H1 (cell line): Measurements from ENCODE around the gene TP53RK. TPM values are rescaled to one million over a fixed set of nuclear protein-coding genes. Genes with fewer than 3 reads are reported as not detected.

Experiments
- CTCF ChIA-PET: fragments of 300-600 bp; sonication (Branson Sonifier 250); formaldehyde crosslinking; loops from one replicate; lab custom pipeline; 2021; ENCODE audit not compliant: partially characterized antibody; lab: Charles Lee
- POLR2A ChIA-PET: fragments of 300-600 bp; sonication (Branson Sonifier 250); formaldehyde crosslinking; loops from one replicate; lab custom pipeline; 2021; ENCODE audit warnings: inconsistent platforms; ENCODE audit not compliant: partially characterized antibody; lab: Charles Lee
- DNase-seq, 2 experiments: peaks; one replicate each; pipeline versions ENCODE4 v3.0.0 to v3.0.0-alpha.2; 2010 to 2022; ENCODE audit warnings: low spot score in 2 of 2, low read depth in 1 of 2, mixed read lengths in 1 of 2
- FAIRE-seq: peaks from 2 replicates; lab custom pipeline; 2011; peaks lifted over from hg19 to GRCh38; lab: Jason Lieb, UNC
- H2AFZ ChIP-seq: 2 replicates; pipeline ENCODE4 v1.8.1; 2012; ENCODE audit warnings: low read length, inconsistent platforms
- H2AK5ac ChIP-seq: 2 replicates; pipeline ENCODE4 v1.6.1; 2013; ENCODE audit warnings: low read depth, low read length
- H2BK120ac ChIP-seq: replicated peaks from 2 replicates; pipeline ENCODE3; 2013; ENCODE audit warnings: low read depth, low read length, inconsistent platforms
- H2BK12ac ChIP-seq: 2 replicates; pipeline ENCODE4 v1.6.1; 2013; ENCODE audit warnings: low read depth, low read length
- H2BK15ac ChIP-seq: 2 replicates; pipeline ENCODE4 v1.6.1; 2013; ENCODE audit warnings: low read length
- H2BK20ac ChIP-seq: 2 replicates; pipeline ENCODE4 v1.6.1; 2013; ENCODE audit warnings: low read length
- H2BK5ac ChIP-seq: 2 replicates; pipeline ENCODE4 v1.6.1; 2013; ENCODE audit warnings: low read depth, low read length
- H3K14ac ChIP-seq: 2 replicates; pipeline ENCODE4 v1.6.1; 2013; ENCODE audit warnings: inconsistent platforms; ENCODE audit not compliant: insufficient read length
- H3K18ac ChIP-seq: 2 replicates; pipeline ENCODE4 v1.6.1; 2013; ENCODE audit warnings: low read length; ENCODE audit errors: extremely low read depth
- H3K23ac ChIP-seq: 2 replicates; pipeline ENCODE4 v1.6.1; 2013; ENCODE audit warnings: inconsistent platforms; ENCODE audit not compliant: insufficient read length
- H3K23me2 ChIP-seq: 2 replicates; pipeline ENCODE4 v1.6.1; 2013; ENCODE audit warnings: low read depth, low read length
- H3K27ac ChIP-seq: 2 replicates; pipeline ENCODE4 v1.6.1; 2011; ENCODE audit warnings: low read depth, low read length, inconsistent platforms
- H3K27me3 ChIP-seq, 4 experiments: replicated peaks in 1 of 4; 1 replicate in 1 of 4; 2 replicates in 3 of 4; pipeline versions ENCODE4 v1.6.1 to v1.8.1; 2011 to 2013; ENCODE audit warnings: low read length in 3 of 4, mild to moderate bottlenecking in 3 of 4, inconsistent platforms in 2 of 4, mixed read lengths in 2 of 4, moderate library complexity in 1 of 4; ENCODE audit not compliant: control insufficient read depth in 3 of 4, insufficient read depth in 3 of 4; ENCODE audit errors: extremely low read depth in 1 of 4
- H3K36me3 ChIP-seq, 4 experiments: 2 replicates each; pipeline versions ENCODE4 v1.6.1 to v1.8.1; 2011 to 2013; ENCODE audit warnings: mild to moderate bottlenecking in 4 of 4, low read length in 3 of 4, moderate library complexity in 2 of 4, control low read depth in 1 of 4, inconsistent platforms in 1 of 4; ENCODE audit not compliant: insufficient read depth in 4 of 4, control insufficient read depth in 2 of 4
- H3K4ac ChIP-seq: replicated peaks from 2 replicates; pipeline ENCODE3; 2013; ENCODE audit warnings: low read length, low read depth, mixed read lengths, inconsistent platforms; ENCODE audit not compliant: insufficient read length
- H3K4me1 ChIP-seq, 4 experiments: replicated peaks in 1 of 4; 1 replicate in 1 of 4; 2 replicates in 3 of 4; pipeline versions ENCODE4 v1.6.1 to v1.8.1; 2011 to 2013; ENCODE audit warnings: low read length in 3 of 4, inconsistent platforms in 2 of 4, mixed read lengths in 1 of 4; ENCODE audit not compliant: insufficient read depth in 4 of 4, control insufficient read depth in 3 of 4
- H3K4me2 ChIP-seq, 2 experiments: 2 replicates each; pipeline versions ENCODE4 v1.6.1 to v1.8.1; 2011 to 2013; ENCODE audit warnings: low read depth in 2 of 2, low read length in 2 of 2, control low read depth in 1 of 2, inconsistent platforms in 1 of 2, mild to moderate bottlenecking in 1 of 2; ENCODE audit not compliant: insufficient read depth in 1 of 2
- H3K4me3 ChIP-seq, 4 experiments: fragments of 200-600, 300-600 bp in 1 of 4; sonication (generic), shearing (Covaris generic), sonication (Bioruptor Twin) in 1 of 4; 2 replicates each; pipeline versions ENCODE4 v1.5.1 to v1.8.1; 2011 to 2016; ENCODE audit warnings: low read length in 4 of 4, low read depth in 3 of 4, control low read depth in 2 of 4, inconsistent platforms in 2 of 4, mild to moderate bottlenecking in 2 of 4, mixed read lengths in 1 of 4, moderate library complexity in 1 of 4; ENCODE audit not compliant: insufficient read depth in 2 of 4; ENCODE audit errors: extremely low read depth in 1 of 4
- H3K56ac ChIP-seq: replicated peaks from 2 replicates; pipeline ENCODE3; 2013; ENCODE audit warnings: low read depth, mild to moderate bottlenecking, mixed read lengths, low read length, inconsistent platforms; ENCODE audit not compliant: insufficient read length
- H3K79me1 ChIP-seq: 2 replicates; pipeline ENCODE4 v1.6.1; 2013; ENCODE audit warnings: low read depth, low read length, control low read depth
- H3K79me2 ChIP-seq, 2 experiments: 2 replicates each; pipeline versions ENCODE4 v1.6.1 to v1.8.1; 2012 to 2013; ENCODE audit warnings: low read length in 2 of 2, mild to moderate bottlenecking in 2 of 2, inconsistent platforms in 1 of 2; ENCODE audit not compliant: insufficient read depth in 2 of 2, control insufficient read depth in 1 of 2
- H3K9ac ChIP-seq, 4 experiments: replicated peaks in 1 of 4; 1 replicate in 1 of 4; 2 replicates in 3 of 4; pipeline versions ENCODE4 v1.6.1 to v1.8.1; 2011 to 2013; ENCODE audit warnings: low read depth in 3 of 4, low read length in 3 of 4, control low read depth in 2 of 4, mild to moderate bottlenecking in 2 of 4, moderate library complexity in 2 of 4, inconsistent platforms in 1 of 4; ENCODE audit errors: extremely low read depth in 1 of 4
- H3K9me3 ChIP-seq, 2 experiments: 2 replicates each; pipeline versions ENCODE4 v1.6.1 to v1.8.1; 2012 to 2013; ENCODE audit warnings: mild to moderate bottlenecking in 2 of 2, moderate library complexity in 2 of 2, control low read depth in 1 of 2, inconsistent platforms in 1 of 2, low read depth in 1 of 2, low read length in 1 of 2, mixed read lengths in 1 of 2; ENCODE audit not compliant: insufficient read depth in 2 of 2
- H4K20me1 ChIP-seq, 2 experiments: replicated peaks in 1 of 2; 2 replicates each; pipeline versions ENCODE3 to v1.8.1; 2011 to 2013; ENCODE audit warnings: inconsistent platforms in 2 of 2, low read length in 2 of 2, mild to moderate bottlenecking in 1 of 2; ENCODE audit not compliant: insufficient read depth in 2 of 2, control insufficient read depth in 1 of 2
- H4K5ac ChIP-seq: 2 replicates; pipeline ENCODE4 v1.6.1; 2013; ENCODE audit warnings: low read length, low read depth, mixed read lengths, inconsistent platforms; ENCODE audit not compliant: insufficient read length
- H4K8ac ChIP-seq: 2 replicates; pipeline ENCODE4 v1.8.0; 2013; ENCODE audit warnings: mild to moderate bottlenecking, moderate library complexity, low read length, inconsistent platforms; ENCODE audit not compliant: insufficient read depth; ENCODE audit errors: extremely low read depth
- H4K91ac ChIP-seq: replicated peaks from 2 replicates; pipeline ENCODE3; 2013; ENCODE audit warnings: low read length, mixed read lengths, inconsistent platforms; ENCODE audit not compliant: insufficient read length
- FOSL1 ChIP-seq: IDR thresholded peaks from 2 replicates; pipeline ENCODE4 v1.6.1; 2011; ENCODE audit warnings: mild to moderate bottlenecking, low read depth, low read length, moderate library complexity; ENCODE audit not compliant: insufficient read depth
- POLR2A ChIP-seq, 2 experiments: IDR thresholded peaks; 1 replicate in 1 of 2; 2 replicates in 1 of 2; pipeline ENCODE4 v1.6.1; 2011; ENCODE audit warnings: low read depth in 2 of 2, low read length in 2 of 2, mild to moderate bottlenecking in 2 of 2; ENCODE audit errors: control extremely low read depth in 1 of 2
- RNF2 ChIP-seq: fragments of 200-900, 300-1000 bp; sonication (generic); IDR thresholded peaks from 2 replicates; pipeline ENCODE4 v1.7.1; 2016; ENCODE audit warnings: borderline replicate concordance, low read depth, mild to moderate bottlenecking, antibody characterized with exemption, low read length; ENCODE audit not compliant: poor library complexity, severe bottlenecking; ENCODE audit errors: missing control alignments
- SIRT6 ChIP-seq: IDR thresholded peaks from one replicate; pipeline ENCODE4 v1.7.1; 2012; ENCODE audit warnings: low read length, inconsistent platforms
- SIX5 ChIP-seq: IDR thresholded peaks from 2 replicates; pipeline ENCODE4 v1.6.1; 2011; ENCODE audit warnings: mild to moderate bottlenecking, low read depth, low read length
- TCF12 ChIP-seq: IDR thresholded peaks from 2 replicates; pipeline ENCODE4 v1.6.1; 2011; ENCODE audit warnings: low read depth, mild to moderate bottlenecking, low read length
- WGBS, 2 experiments: shearing (Covaris generic) in 1 of 2; methylation state at CpG; one replicate each; pipeline versions ENCODE4 v1.1.6 to v1.1.7; 2013 to 2015; ENCODE audit warnings: low lambda C conversion rate in 2 of 2, mixed read lengths in 2 of 2, inconsistent platforms in 1 of 2, low coverage in 1 of 2, missing lambda C conversion rate in 1 of 2; ENCODE audit not compliant: insufficient replicate concordance in 2 of 2, insufficient coverage in 1 of 2, insufficient read length in 1 of 2; ENCODE audit errors: extremely low coverage in 1 of 2, missing lambda C conversion rate in 1 of 2; 5-methylcytosine and 5-hydroxymethylcytosine counted together
- polyA plus RNA-seq, 7 experiments: library from polyadenylated mRNA; depleted of rRNA in 3 of 7; stranded (reverse) in 5 of 7; unstranded in 2 of 7; fragments of >200 nt in 5 of 7; fragments of 200-250 nt in 2 of 7; gene quantifications; 1 replicate in 5 of 7; 2 replicates in 1 of 7; 4 replicates in 1 of 7; pipeline versions ENCODE4 v1.2.1 to v1.2.3, GENCODE V29; 2011 to 2013; ENCODE audit warnings: missing spikeins in 2 of 7, mixed read lengths in 2 of 7
- total RNA-seq: library from RNA; stranded (reverse); fragmentation: NEBNext Ultra II Directional; extraction: Animal tissue kit (Norgen Biotek cat#: 25700); gene quantifications from 2 replicates; pipeline ENCODE4 v1.2.1, GENCODE V29; 2021

The TP53RK gene
- total and polyA plus RNA-seq, 2 of the 8 experiments (the other 6 are each of a cell fraction or from before 2014, with no cell fraction given), result 8.5 to 16.3 TPM

DNA sequence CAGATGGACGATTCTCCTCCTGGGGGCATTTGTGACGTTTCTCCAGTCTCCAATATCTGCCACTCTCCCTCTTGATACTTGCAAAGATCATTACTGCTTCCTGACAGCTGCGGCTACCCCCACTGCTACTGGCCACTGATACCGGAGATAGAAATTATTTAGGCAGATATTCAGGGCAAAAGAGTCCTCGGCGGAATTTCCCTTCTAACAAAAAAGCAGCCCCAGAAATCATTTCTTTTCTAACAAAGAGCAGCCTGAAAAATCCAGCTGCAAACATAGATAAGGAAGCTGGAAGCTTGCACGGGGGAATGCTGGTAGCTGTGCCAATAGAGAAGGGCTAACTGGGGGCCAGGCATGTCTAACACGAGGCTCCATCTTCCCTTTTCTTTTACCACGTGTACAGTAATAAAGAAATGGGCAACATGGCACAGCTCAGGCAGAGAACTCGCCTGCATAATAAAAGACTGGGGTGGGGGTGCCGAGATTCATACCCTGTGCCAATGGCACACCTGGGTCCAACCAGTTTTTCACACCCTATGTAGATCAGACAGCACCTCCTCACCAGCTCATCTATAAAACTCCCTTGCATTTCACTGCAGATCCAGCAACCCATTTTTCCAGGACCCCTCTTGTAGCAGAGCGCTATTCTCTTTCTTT is 6.1 kb downstream of the TP53RK start:
- ChIA-PET POLR2A (interaction anchor here (0.6 to 5.7 kb wide), 31 partner anchors 7 to 356 kb away, joined by 3 to 36 read pairs (median 4); partner anchors contain the start of genes OCSTAMP and ZNF334), CTCF (interaction anchor here (0.7 to 4.3 kb wide), 13 partner anchors 11 to 138 kb away, joined by 3 to 22 read pairs (median 6); partner anchors contain the start of gene OCSTAMP)
- no peak overlapping the region for H3K56ac ChIP-seq
- WGBS, 2 experiments, result 77% methylated on average over 12 of the region's 12 CpGs; no CpG with 5 or more reads in 1 of the 2 experiments
- peaks cover 6 to 67% of the 10 kb centered on the region in 2 experiments for H3K79me2 ChIP-seq
- H3K18ac ChIP-seq, result peak overlapping the region; percentile 93
- 0 out of 2 replicates have a peak overlapping the region, but pooled peaks have one; percentile 41 for H2AK5ac ChIP-seq
- no peak overlapping the region for H4K91ac ChIP-seq
- peak overlapping the region in 2 of 4 experiments; percentile 74 to 96; a peak in 4 of 7 replicates for H3K9ac ChIP-seq
- no peak overlapping the region for H3K14ac ChIP-seq
- H3K23ac ChIP-seq, result no peak overlapping the region
- no peaks in the 10 kb centered on the region for H3K9me3 ChIP-seq
- H4K5ac ChIP-seq, result peak overlapping the region; percentile 89
- no peak overlapping the region for H3K27ac ChIP-seq
- 0 out of 2 replicates have a peak overlapping the region, but pooled peaks have one; percentile 43 for H2BK20ac ChIP-seq
- TF ChIP-seq SIX5 (no peak), SIRT6 (no peak), RNF2 (no peak), TCF12 (no peak), POLR2A (IDR thresholded peaks at IDR 0.05; ENCODE audit: control extremely low read depth in 1 of 2, low read depth in 2 of 2, low read length in 2 of 2) (peak in 1 of 2 experiments; percentile 13; a peak in 1 of 3 replicates), FOSL1 (no peak)
- peak overlapping the region; percentile 12; the same call in 1 of the 2 replicates for H2BK15ac ChIP-seq
- no peak overlapping the region for H3K4ac ChIP-seq
- H4K20me1 ChIP-seq, result peaks cover 0 to 3% of the 10 kb centered on the region in 2 experiments
- H3K4me3 ChIP-seq, result peak overlapping the region; percentile 11 to 81 (median 52)
- H3K4me1 ChIP-seq, result peaks cover 12 to 24% (median 16%) of the 10 kb centered on the region in 4 experiments
- peak overlapping the region; percentile 70 to 97 for H3K4me2 ChIP-seq
- H3K36me3 ChIP-seq, result peaks cover 2 to 38% (median 14%) of the 10 kb centered on the region in 4 experiments; a peak in 7 of 8 replicates
- peak overlapping the region; percentile 4; the same call in 1 of the 2 replicates for H2BK12ac ChIP-seq
- H3K23me2 ChIP-seq, result peaks cover 5% of the 10 kb centered on the region; the same call in 1 of the 2 replicates
- H2BK120ac ChIP-seq, result peak overlapping the region; percentile 57
- no peak overlapping the region for H4K8ac ChIP-seq
- peak overlapping the region; percentile 46 for H2BK5ac ChIP-seq
- no peaks in the 10 kb centered on the region for H3K27me3 ChIP-seq
- FAIRE-seq (no peak), DNase-seq (no peak)
- peaks cover 4% of the 10 kb centered on the region; the same call in 1 of the 2 replicates for H3K79me1 ChIP-seq
- H2AFZ ChIP-seq, result no peak overlapping the region
